SU-DHL-6 (cell line): ENCODE results near the gene EPHA6.

Experiments
- CTCF ChIP-seq: fragments of 200-600 bp; sonication (generic); IDR thresholded peaks from one replicate; pipeline ENCODE4 v1.5.1; 2017; ENCODE audit warnings: antibody characterized with exemption, mild to moderate bottlenecking, low read length, moderate library complexity; ENCODE audit not compliant: insufficient read depth, poor library complexity, severe bottlenecking
- EZH2phosphoT487 ChIP-seq: fragments of 200-600 bp; sonication (generic), shearing (Covaris generic); conservative IDR thresholded peaks from 2 replicates; pipeline ENCODE4 v1.6.1; 2018; ENCODE audit warnings: mild to moderate bottlenecking, antibody characterized with exemption, low read length, moderate library complexity, mixed read lengths

GRCh38 chr3:97161169-97161568, 346.8 kb downstream of the EPHA6 start:
- no peak for TF ChIP-seq CTCF
- TF ChIP-seq EZH2phosphoT487 = no peak
